CD4-positive, alpha-beta T cell treated with Interleukin-15 for 4 hours (primary cell): ENCODE results near the gene MYBPC1.

Experiments
- DNase-seq: peaks from one replicate; pipeline ENCODE4 v3.0.0-alpha.2; 2020; ENCODE audit warnings: low spot score

Gene MYBPC1

DNA sequence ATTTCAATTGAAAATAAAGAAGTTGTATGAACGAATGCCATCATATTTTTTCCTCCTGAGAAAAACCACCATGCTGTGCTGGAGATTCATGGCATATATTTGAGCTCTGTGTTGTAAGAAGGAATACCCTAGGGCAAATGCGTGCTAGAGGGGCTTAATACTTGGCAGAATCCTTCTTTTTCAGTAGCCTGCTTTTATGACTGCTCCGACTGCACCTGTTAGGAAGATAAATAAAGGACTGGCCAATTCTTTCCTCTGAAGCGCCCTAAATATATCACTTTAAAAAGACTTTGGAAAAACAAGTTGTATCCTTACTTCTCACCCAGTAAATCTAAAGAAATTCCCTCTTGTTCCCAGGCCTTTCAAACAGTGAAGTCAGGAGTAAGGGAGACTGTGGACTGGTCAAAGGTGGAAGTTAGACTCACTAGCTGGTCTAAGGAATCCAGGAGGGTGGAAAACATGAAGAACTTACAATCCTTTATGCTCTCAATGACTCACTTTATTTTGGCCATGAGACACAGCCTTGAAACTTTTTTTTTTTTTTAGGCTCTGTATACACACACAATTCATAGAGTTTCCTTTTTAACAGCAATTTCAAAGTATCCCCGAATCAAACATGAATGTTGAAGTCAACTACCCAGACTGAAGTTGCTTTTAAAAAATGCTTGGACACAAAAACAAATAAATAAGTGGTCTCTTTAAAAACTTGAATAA, 5.2 kb downstream of the MYBPC1 start:
- no peak for DNase-seq

DNA sequence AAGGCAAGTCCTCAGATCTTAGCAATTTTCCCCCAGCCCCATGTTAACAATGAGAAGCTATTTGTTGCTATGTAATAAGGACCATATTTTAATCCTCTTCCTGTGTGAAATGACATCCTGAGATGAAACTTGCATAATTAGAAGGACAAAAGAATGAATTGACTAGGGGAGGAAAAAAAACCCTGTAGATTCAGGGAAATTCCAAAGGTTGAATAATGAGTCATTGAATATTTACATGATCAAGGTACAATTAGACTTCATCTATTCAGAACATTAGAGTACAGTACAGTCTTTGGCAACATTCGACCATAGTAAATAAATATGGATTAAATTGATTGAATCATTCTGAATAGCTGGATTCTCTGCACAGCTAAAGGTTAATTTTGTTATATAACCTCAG, 9.4 kb downstream of the MYBPC1 start:
- no peak for DNase-seq

- DNase-seq, result no peak
Observed at GRCh38 chr12:101607894-101608293, 13.1 kb downstream of the MYBPC1 start.

DNA sequence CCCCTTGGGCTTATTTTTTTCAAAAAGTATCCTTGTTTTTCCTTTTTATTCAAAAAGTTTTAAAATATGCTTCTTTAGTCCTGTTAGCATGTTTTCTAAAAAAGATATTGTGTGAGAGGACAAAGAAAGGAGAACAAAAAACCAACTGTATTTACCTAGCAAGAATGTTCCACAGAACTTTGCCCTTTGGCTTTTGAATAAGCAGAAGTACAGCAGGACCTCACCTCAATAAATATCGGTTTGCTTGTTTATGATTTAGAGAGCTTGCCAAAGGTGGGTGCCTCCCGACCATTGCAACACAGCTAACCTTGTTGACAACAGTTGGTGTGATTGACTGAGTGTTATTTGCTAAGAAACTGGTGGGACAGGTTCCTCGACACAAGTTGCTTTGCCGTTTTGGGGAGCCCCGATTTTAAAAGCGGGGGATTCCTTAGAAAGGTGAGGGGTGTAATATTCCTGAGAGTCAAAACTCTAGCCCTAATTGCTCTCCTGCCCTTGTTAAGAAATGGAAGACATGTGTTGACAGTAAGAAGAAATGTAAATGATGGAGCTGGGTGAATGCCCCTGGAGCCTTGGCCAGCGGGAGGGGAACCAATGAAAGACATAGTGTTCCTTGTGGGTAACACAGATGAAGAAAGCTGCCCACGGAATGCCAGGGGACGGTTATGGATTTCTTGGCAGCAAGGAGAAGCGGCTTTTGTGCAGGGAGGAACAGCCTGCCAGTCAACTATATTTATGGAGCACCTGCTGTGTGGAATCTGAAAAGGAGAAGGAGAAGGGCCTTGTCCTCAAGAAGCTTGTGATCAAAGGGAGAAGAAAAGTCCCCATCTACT, 13.7 kb downstream of the MYBPC1 start:
- DNase-seq, result no peak

- no peak for DNase-seq
Observed at GRCh38 chr12:101609198-101609597, 14.4 kb downstream of the MYBPC1 start.

DNA sequence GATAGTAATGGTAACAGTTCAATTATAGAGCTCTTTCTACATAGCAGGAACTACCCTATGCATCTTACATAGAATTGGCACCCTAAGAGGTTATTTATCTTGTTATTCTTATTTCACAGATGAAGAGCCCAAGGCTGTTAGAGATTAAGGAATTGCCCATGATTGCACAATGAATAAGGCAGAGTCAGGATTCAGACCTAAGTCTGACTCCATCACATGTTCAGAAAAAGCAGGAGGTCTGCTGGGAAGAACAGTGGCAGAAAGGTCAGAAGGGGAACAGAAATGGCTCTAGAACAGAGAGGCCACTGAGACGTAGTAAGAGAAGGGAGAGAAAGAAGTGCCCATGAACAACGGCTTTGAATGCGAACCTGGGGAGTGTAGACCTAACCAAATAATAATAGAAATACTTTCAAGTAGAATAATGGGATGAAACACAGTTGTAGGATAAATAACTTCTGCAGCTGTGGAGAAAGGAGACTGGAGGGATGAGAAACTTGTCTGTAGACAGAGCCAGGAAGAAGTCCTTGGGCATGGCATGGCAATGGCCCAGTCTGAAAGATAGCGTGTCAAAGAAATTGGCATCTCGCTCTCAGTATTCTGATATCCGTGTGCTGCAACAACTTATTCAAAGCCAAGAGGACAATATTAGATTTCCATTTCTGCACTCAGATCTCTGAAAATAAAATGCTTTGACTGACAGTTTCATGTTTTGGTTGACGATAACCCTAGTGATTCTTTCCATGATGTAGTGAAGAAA, 17.6 kb downstream of the MYBPC1 start:
- no peak for DNase-seq

DNA sequence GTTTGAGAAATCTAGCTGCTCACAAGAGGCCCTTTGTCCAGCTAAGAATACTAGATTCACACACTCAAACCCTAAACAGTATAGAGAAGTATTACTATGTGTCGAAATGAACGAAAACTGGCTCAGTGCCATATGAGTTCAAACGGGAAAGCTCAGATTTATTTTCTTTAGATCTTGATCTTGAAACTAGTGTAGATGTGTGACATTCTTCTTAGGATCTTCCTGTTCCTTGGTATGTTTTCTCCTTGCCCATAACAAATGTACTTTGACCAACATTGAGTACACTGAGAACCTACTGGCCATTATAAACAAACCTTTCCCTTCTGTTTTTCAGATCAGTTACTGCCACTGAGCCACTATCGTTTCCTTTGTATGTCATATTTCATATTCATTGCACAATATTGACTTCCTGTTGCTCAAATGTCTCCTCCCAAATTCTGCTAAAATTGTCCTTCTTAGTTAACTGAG, 21.3 kb downstream of the MYBPC1 start:
- DNase-seq, result no peak

DNA sequence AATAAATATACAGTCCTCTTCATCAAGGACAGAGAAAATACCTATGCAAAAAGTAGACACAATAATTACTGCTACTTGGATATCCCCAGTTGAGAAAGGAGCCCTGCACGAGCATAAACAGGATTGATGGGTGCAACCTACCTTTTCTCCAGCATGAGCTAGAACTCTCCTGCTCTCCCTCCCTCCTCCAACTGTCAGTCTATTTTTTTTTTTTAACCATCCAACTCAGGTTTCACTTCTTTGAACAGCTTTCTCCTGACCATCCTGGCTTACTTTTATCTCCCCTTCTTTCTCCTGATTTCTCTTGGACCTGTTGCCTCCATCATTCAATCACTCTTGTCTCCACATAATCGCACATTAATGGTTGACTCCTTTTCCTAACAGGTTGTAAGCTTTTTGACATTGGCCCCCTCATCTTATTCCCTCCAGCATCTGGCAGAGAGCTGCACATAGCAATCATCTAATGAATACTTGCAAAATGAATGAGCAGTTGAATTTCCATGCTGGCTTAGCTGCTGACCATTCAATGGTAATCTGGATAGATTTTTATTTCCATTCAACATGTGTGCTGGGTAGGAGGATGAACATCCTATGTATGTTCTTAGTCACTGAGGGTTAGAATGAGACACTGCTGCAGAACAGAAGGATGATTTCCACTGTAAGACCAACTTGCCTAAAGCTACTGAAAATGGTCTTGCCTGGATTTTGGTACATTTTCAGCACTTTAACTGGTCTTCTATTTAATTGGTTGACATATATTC, 24.4 kb downstream of the MYBPC1 start:
- DNase-seq, result no peak

GRCh38 chr12:101619858-101620761, 25.3 kb downstream of the MYBPC1 start:
- DNase-seq, result no peak

DNA sequence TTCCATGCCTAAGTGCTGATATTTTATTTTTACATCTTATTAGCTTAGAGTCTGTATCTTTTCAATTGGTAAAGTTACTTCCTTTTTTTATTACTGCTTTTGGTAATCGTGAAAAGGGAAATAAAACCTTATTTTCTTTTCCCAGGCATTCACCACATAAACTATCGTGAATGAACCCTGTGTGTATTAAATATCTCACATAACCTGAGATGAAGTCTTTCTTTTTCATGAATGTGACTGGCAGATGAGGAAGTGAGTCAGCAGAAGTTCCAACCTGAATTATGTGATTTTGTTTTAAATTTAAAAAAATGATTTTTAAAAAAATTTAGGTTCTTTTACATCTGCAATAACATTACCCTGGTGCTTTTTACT, 26.0 kb downstream of the MYBPC1 start:
- no peak for DNase-seq

DNA sequence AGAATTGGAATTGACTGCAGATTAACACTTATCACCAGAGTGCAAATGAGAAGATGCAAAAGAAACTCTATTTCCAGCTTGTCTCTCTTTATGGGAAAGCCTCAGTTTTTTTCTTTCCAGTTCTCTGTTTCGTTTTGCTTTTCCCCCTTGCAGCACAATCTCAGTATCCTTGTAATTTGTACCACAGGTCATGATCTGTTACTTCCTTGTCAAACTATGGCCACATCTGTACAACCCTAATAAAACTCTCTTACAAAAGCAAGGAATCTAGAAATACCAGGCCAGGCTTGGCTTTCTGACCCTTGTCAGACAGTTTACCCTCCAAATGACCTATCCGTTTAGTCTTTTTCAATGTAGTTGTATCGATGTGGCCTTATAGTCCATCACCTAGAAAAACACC, 33.9 kb downstream of the MYBPC1 start:
- no peak for DNase-seq

DNA sequence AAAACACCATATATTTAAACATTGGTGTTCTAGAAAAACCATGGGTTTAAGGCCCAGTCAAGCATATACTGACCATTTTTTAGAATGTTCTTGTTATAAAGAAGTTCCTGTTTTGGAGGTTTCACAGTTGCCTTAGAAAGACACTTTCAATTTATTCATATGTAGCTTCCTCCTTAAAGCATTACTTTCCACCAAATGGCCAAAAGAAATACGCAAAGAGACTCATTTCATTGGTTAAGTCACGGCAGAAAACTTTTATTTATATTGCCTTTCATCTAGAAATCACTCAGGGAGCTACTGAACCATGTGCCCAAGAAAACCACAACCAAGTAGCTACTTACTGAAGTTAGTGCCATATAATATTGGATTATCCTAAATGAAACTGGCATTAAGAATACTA, 40.0 kb downstream of the MYBPC1 start:
- DNase-seq, result no peak

- DNase-seq, result no peak
Observed at GRCh38 chr12:101637936-101638335, 43.2 kb downstream of the MYBPC1 start.

- no peak for DNase-seq
Observed at GRCh38 chr12:101642115-101643067, 47.6 kb downstream of the MYBPC1 start.

GRCh38 chr12:101647711-101648110, 52.9 kb downstream of the MYBPC1 start:
- DNase-seq, result no peak

DNA sequence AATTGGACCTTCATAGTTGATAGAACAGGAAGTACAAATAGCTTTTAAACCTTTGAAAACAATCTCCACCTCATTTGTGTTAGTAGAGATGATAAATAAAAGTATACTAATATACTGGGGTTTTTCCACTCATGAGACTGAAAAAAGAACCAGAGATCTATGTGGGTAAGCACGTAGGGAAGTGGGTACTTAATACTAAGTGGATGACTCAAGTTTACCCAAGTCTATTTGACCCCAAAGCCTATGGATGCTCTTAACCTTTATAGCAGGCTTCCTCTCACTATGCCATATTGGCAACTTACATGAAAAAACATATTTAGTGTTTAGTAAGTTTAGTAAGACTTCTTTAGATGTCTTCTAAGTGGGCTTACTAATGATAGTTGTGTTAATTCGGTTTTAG, 53.4 kb downstream of the MYBPC1 start:
- no peak for DNase-seq

DNA sequence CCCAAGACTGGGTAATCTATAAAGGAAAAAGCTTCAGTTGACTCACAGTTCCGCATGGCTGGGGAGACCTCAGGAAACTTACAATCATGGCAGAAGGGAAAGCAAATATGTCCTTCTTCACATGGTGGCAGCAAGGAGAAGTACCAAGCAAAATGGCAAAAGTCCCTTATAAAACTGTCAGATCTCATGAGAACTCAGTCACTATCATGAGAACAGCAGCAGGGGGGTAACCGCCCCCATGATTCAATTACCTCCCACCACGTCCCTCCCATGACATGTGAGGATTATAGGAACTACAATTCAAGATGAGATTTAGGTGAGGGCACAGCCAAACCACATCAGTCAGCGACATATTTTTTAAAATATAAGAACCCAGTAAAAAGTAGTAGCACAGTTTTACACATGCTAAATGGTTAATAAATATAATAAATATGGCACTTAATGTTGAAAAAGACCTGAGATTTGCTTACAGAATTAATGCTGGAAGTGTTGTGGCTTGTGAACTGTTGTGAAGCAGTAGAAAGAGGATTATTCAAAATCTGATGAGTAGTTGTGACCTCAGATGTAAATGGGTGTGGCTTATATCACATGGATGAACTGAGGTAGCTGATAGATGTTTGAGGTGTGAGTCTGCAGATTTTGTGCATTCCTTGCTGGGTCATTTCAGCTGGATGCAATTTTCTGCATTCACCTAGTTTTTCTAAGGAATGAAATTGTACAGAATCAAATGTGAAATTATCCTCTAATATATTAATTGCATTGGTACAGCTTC, 55.8 kb downstream of the MYBPC1 start:
- no peak for DNase-seq

DNA sequence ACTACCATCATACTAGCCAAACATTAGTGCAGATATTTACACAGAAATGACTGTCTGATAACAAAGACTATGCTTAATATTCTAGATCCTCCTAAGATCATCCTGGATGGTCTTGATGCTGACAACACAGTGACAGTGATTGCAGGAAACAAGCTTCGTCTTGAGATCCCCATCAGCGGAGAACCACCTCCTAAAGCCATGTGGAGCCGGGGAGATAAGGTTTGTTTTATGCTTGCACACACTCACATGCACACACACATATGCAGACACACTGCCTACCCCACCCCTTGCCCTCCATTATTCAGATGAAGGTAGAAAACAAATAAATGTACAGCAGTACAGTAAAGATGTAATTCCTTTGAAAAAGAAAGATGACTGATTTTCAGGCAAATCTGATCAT, 58.3 kb downstream of the MYBPC1 start:
- DNase-seq, result no peak

GRCh38 chr12:101653503-101653902, 58.7 kb downstream of the MYBPC1 start:
- DNase-seq, result no peak
